NT2/D1 (cell line): Measurements from ENCODE around the gene MARCHF4.

Experiments used
- DNase-seq: peaks from one replicate; pipeline ENCODE4 v3.0.0-alpha.2; 2011; ENCODE audit warnings: low read depth, low spot score
- H3K27me3 ChIP-seq: 2 replicates; pipeline ENCODE4 v1.6.0; 2011; ENCODE audit warnings: mild to moderate bottlenecking; ENCODE audit not compliant: insufficient read length, insufficient read depth
- H3K36me3 ChIP-seq: 2 replicates; pipeline ENCODE4 v1.6.1; 2011; ENCODE audit warnings: mild to moderate bottlenecking, low read length, mixed read lengths; ENCODE audit not compliant: insufficient read depth, insufficient read length
- H3K4me1 ChIP-seq: 2 replicates; pipeline ENCODE4 v1.5.1; 2011; ENCODE audit not compliant: insufficient read depth, insufficient read length
- H3K4me3 ChIP-seq: 2 replicates; pipeline ENCODE4 v1.5.1; 2011; ENCODE audit warnings: low read depth; ENCODE audit not compliant: insufficient read length
- H3K9ac ChIP-seq: 2 replicates; pipeline ENCODE4 v1.6.0; 2011; ENCODE audit warnings: low read depth; ENCODE audit not compliant: insufficient read length
- H3K9me3 ChIP-seq: 2 replicates; pipeline ENCODE4 v1.5.1; 2011; ENCODE audit warnings: mild to moderate bottlenecking, low read length; ENCODE audit not compliant: insufficient read depth
- SUZ12 ChIP-seq: IDR thresholded peaks from 2 replicates; pipeline ENCODE4 v1.6.1; 2011; ENCODE audit not compliant: insufficient read length, insufficient read depth; ENCODE audit errors: extremely low read depth
- YY1 ChIP-seq: IDR thresholded peaks from 2 replicates; pipeline ENCODE4 v1.6.1; 2011; ENCODE audit not compliant: insufficient read length, insufficient read depth
- ZNF274 ChIP-seq: IDR thresholded peaks from 2 replicates; pipeline ENCODE4 v1.6.1; 2011; ENCODE audit warnings: mild to moderate bottlenecking, low read depth, low read length

Gene MARCHF4

DNA sequence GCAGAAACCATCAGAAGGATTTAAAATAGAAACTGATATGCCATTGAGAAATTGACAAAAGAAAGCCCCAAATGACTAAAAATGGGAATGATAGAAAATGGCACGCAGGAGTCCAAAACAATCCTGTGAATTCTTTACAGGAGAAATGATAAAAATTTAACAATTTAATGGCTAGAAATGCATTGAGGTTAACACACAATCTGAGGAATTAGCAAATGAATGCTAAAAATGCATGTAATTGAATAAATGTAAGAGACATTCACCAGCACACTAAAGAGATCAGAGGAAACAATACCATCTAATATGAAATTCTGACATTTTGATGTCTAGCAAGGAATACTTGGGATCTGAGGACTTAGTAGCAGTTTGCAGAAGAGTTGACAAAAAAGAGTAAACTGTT is 37.0 kb downstream of the MARCHF4 start:
- Histone ChIP-seq H3K9ac (no peak overlapping the region), H3K4me3 (no peak overlapping the region), H3K9me3 (no peaks in the 10 kb centered on the region), H3K36me3 (no peaks in the 10 kb centered on the region), H3K4me1 (peaks cover 4% of the 10 kb centered on the region), H3K27me3 (peaks cover 9% of the 10 kb centered on the region)
- no peak for DNase-seq
- TF ChIP-seq ZNF274 (no peak), YY1 (no peak), SUZ12 (no peak)

DNA sequence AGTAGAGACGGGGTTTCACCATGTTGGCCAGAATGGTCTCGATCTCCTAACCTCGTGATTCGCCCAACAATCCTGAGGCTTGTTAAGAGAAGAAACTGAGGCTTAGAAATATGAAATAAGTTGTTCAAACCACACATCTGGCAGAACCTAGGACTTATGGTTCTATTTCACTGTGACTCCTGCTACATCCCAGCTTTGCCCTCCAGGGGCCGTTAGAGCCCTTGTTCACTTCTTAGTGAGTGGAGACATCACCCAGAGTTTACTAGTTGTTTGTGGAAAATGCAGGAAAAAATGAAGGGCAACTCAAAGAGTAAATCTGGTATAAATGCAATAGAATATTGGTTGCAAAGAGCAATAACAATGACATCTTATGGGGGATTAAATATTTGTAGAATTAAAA is 43.9 kb downstream of the MARCHF4 start:
- DNase-seq: no peak
- Histone ChIP-seq H3K36me3 (no peaks in the 10 kb centered on the region), H3K9me3 (no peaks in the 10 kb centered on the region), H3K4me3 (no peak overlapping the region), H3K27me3 (no peaks in the 10 kb centered on the region), H3K9ac (no peak overlapping the region), H3K4me1 (no peaks in the 10 kb centered on the region)
- no peak for TF ChIP-seq ZNF274
- no peak for TF ChIP-seq SUZ12
- TF ChIP-seq YY1: no peak

DNA sequence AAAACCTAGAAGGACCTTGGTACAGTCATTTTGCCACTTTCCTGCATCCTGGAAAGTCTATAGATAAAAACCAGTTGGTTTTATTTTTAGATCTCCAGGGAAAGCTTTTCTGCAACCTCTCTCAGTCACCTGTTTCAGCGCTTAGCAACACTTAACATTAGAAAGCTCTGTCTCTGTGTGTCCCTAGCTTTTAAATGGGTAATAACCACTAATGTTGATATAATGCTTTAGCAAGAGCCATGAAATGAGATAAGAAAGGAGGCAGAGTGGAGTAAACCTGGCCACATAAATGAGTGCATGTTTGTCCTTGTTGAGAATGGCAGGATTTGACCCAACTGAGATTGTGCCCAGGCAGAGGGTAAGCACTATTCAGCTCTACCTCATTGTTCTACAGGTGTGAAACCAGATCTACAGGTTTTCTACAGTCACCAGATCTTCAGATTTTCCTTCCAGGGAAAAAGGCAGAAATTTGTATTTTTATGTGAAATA is 44.8 kb downstream of the MARCHF4 start:
- no peaks in the 10 kb centered on the region for H3K4me1 ChIP-seq
- no peaks in the 10 kb centered on the region for H3K9me3 ChIP-seq
- H3K27me3 ChIP-seq: no peaks in the 10 kb centered on the region
- TF ChIP-seq ZNF274 (no peak), SUZ12 (no peak), YY1 (no peak)
- no peak overlapping the region for H3K9ac ChIP-seq
- no peaks in the 10 kb centered on the region for H3K36me3 ChIP-seq
- H3K4me3 ChIP-seq: no peak overlapping the region
- DNase-seq: no peak
